NCI-H1436 treated with DMSO at 0.1 percent for 48 hours (cell line): ENCODE results near the gene PARP3.

ENCODE experiments used
- DNase-seq: peaks from one replicate; lab custom pipeline; 2025; lab: John Stamatoyannopoulos, UW

The PARP3 gene

GRCh38 chr3:51966922-51967383, 24.8 kb downstream of the PARP3 start:
- DNase-seq: no peak

GRCh38 chr3:51967384-51968169, 25.4 kb downstream of the PARP3 start, which contains the start of gene PCBP4:
Gene PCBP4, minus strand, starts transcription at chr3:51967454. Its CDS starts 6,214 bp downstream, at chr3:51961240.
- no peak for DNase-seq

DNA sequence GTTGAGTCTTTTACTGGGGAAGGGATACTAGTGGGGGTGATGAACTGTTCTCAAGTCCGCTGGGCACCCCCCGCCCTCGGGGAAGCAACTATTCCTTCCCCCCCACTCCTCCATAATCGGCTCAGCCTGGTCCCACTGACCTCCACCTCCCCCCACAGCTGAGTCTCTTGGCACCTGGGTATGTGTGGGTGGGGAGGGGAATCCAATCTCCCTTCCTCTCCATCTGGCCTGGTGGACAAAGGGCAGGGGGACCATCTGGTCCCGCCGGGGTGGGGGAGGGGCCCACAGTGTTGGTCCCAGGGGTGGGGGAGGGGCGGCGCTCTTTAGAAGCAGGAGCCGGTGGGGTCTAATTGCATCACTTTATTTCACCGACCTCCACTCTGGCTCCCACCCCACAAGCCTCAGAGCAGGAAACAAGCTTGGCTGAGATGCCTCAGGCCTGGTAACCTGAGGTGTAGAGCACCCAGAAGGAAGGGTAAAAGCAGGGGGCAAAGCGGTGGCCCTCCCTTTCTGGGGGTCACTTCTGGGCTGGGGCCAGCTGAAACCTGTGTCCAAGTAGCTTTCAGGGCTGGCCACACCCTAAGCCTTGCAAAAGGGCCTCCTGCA, 26.1 kb downstream of the PARP3 start:
- DNase-seq: no peak

GRCh38 chr3:51968883-51969678, 26.9 kb downstream of the PARP3 start:
- DNase-seq: no peak

DNA sequence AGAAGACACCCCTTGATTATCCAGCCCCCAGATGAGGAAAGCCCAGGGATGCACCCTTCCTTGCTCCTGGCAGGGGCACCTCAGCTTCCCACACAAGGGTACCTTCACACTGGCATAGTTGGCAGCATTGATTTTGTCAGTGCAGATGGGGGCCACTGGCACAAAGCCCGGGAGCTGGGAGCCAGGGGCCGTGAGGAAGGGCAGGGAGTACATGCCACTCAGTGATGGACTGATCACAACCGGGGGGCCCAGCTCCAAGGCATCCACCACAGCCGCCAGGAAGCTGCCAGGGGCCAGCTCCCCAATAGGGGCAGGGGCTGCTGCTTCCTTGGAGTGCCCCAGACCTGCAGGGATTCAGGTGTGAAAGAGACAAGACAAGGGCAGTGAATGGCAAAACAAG, 27.7 kb downstream of the PARP3 start:
- no peak for DNase-seq

- DNase-seq: no peak
These were observed 28.6 kb downstream of the PARP3 start for GRCh38 chr3:51970606-51971300.

- DNase-seq: no peak
These were observed 29.2 kb downstream of the PARP3 start for GRCh38 chr3:51971350-51971749.

DNA sequence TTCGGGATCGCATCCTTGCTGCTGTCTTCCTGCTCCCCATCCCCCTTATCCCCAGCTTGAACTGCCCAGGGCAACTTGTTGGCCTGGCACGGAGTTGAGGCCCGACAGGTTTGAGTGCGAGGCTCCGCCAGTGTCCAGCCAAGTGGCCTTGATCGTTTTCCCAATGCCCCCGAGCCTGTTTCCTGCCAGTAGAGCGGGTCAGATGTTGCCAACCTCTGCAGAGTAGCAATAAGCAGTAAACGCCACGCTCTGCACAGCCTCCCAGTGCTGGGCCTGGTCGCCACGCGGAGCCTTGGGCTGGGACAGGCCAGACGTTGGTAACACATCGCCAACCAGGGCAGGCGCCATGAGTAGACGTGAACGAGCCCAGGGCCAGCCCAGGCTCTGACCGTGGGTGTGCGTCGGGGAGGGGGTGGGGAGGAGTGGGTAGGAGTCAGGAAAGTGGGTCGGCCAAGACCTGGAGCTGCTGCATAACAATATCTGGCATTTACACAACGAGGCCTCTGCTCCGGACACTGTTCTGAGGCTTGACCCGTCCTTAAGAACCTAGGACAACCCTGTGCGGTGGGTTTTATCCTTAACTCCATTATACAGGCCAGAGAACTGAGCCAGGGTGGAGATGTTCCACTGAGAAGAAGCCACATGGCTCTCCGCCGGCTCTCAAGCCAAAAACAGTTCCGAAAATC, 32.3 kb downstream of the PARP3 start:
- DNase-seq: no peak

- no peak for DNase-seq
These were observed 33.0 kb downstream of the PARP3 start, which contains the start of gene ABHD14A for GRCh38 chr3:51974963-51975851. Gene ABHD14A, plus strand, starts transcription at chr3:51975064. Its CDS starts 72 bp downstream, at chr3:51975136.

DNA sequence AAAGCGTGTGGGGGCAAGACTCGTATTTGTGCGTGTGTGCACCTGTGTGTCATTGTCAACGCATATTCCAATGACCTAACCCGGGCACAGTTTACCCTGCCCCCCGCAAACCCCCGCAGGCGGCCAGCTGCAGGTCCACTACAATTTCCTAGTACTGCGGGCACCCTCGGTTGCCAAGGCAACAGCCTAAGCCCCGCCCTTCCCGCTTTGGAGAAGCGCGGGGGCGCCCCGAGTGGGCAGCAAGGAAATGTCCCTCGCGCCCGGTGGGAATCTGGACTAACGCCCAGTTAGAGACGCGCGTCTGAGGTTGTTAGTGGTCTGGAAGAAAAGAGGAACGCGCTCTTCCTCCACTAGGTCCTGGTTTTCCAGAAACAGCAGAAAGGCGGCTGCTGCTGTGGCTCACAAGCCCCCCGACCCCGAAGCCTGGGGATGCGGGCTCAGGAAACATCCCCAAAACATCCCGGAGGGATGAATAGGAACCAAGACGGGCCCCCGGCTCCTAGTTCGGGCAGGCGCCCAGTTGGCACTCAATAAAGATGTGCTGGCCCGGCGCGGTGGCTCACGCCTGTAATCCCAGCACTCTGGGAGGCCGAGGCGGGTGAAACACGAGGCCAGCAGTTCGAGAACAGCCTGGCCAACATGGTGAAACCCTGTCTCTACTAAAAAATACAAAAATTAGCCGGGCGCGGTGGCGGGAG, 33.8 kb downstream of the PARP3 start:
- DNase-seq: no peak

- no peak for DNase-seq
These were observed 35.4 kb downstream of the PARP3 start for GRCh38 chr3:51977446-51978142.

DNA sequence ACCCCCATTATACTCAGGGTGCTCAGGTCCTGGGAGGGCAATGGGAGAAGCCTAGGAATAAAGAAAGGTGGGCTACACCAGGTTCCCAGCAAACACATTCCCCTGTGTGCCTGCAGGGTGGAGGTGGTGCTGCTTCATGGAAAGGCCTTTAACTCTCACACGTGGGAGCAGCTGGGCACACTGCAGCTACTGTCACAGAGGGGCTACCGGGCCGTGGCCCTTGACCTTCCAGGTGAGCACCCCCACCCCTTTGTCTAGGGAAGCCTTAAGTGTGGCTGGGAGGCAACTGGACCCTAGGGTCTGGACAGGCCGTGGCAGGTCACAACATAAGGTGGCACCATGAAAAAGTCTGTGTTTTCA, 36.0 kb downstream of the PARP3 start:
- DNase-seq: no peak

GRCh38 chr3:51980253-51980652, 38.1 kb downstream of the PARP3 start:
- DNase-seq: no peak

- DNase-seq: no peak
These were observed 40.2 kb downstream of the PARP3 start for GRCh38 chr3:51982352-51982837.

DNA sequence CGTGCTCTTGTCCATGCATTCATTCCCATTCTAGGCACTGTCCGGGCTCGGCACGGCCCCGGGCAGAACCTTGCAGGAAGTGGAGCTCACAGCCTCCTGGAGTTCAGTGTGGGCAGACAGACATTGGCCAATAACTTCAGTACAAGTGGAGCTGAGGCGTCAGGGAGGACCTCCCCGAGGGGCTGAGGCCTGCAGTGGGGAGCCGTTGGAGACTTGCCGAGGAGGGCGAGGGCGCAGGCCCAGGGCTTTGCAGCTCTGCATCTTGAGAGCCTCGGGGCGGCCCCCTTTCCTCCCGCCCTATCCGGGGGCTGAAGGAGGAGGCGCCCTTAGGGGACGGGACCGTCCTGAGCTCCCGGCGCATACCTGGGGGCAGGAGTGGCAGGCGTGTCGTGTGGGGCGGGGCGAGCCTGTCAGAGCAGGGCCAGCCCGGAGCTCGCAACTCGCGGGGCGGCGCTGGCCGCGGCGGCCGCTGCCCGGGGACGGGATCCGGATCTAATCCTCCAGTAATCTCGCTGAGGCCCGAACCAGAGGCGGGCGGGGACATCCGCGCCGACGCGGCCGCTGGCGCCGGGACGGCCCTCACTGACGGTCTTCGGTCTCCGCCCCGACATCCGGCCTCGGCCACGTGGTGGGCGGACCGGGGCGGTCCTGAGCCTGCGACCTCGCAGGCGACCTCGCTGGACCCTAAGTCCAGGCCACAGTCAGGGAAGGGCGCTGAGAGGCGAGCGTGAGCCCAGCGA, 40.8 kb downstream of the PARP3 start, which contains the start of gene ACY1:
Gene ACY1 (plus strand): TSS at position 698 of the 740 bp plus-strand sequence. CDS start 530 bp downstream, outside the sequence.
- DNase-seq: no peak

DNA sequence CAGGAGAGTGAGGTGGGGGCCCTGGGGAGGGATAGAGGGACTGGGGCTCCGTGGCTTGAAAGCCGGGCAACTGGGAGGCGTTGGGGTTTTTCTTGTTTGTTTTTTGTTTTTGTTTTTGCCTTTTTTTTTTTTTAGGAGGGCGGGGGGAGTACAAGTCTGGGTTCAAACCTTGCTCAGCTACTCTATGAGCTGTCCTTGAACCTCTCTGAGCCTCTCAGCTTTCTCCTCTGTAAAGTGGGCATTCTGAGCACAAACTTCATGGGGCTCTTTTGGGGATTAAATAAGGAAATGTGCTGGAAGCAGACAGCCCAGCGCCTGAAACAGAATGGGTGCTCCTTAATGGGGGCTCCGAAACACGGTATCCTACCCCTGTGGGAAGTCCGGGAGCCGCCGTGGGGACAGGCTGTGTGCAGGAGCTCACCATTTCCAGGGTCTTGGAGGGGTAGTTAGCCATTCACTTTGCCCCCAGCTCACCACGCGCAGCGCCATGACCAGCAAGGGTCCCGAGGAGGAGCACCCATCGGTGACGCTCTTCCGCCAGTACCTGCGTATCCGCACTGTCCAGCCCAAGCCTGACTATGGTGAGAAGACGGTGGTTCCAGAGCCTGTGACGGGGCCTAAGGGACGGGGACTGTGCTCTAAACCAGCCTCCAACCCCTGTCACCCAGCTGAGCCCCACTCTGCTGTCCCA, 41.6 kb downstream of the PARP3 start:
- DNase-seq: no peak

DNA sequence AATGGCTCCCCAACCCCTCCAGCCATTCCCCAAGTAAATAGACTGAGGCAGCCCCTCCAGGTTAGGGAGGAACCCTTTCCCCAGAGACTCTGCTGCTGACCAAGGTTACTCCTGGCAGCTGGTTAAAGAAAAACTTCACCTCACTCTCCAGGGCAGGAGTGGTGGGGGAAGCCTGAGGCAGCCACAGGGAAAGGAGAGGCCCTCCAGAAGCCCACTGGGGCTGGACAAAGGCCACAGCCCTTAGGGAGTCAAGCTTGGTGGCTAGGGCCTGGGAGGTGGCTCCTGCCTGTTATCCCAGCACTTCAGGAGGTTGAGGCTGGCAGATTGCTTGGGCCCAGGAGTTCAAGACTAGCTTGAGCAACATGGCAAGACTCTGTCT, 42.1 kb downstream of the PARP3 start:
- no peak for DNase-seq

DNA sequence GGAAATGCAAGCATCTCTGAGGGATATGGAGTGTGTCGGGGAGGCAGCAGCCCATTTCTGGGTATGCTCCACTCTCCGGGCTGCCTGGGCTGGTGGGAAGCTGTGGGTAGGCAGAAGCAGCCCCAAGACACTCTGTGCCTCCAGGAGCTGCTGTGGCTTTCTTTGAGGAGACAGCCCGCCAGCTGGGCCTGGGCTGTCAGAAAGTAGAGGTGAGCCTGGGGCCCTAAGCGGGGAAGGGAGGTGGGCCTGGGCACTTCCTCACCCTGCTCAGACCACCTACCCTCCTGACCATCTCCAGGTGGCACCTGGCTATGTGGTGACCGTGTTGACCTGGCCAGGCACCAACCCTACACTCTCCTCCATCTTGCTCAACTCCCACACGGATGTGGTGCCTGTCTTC, 42.9 kb downstream of the PARP3 start:
- DNase-seq: no peak
